Ovary (tissue), 9 donors: ENCODE data around the gene NRXN3. TPM values are rescaled to one million over a fixed set of nuclear protein-coding genes. Genes with fewer than 3 reads are reported as not detected.

Experiments used
- DNase-seq, 5 donors: peaks; one replicate each; pipeline ENCODE4 v3.0.0-alpha.2; 2019 to 2020
- H3K27ac ChIP-seq, 2 donors: fragments of 200-600 bp; one replicate each; pipeline versions ENCODE4 v1.5.1 to v1.8.0; 2019 to 2022
- H3K27me3 ChIP-seq: fragments of 200-600 bp; one replicate; pipeline ENCODE4 v1.8.0; 2022
- H3K36me3 ChIP-seq: fragments of 200-600 bp; sonication (generic); one replicate; pipeline ENCODE4 v1.5.1; 2019
- H3K4me1 ChIP-seq: one replicate; pipeline ENCODE4 v1.8.1; 2013; ENCODE audit warnings: mild to moderate bottlenecking, moderate library complexity; ENCODE audit not compliant: insufficient read depth
- H3K4me3 ChIP-seq: fragments of 200-600 bp; sonication (generic); one replicate; pipeline ENCODE4 v1.5.1; 2017
- H3K9me3 ChIP-seq, 2 donors: fragments of 200-600 bp in 1 of 2; sonication (generic) in 1 of 2; one replicate each; pipeline versions ENCODE4 v1.5.1 to v1.8.1; 2013 to 2019; ENCODE audit warnings: mild to moderate bottlenecking in 1 of 2, moderate library complexity in 1 of 2
- CTCF ChIP-seq, 3 donors: fragments of 450-650 bp in 2 of 3; fragments of 200-600 bp in 1 of 3; IDR thresholded peaks; one replicate each; pipeline versions ENCODE4 v1.5.1 to v1.8.0; 2016 to 2022; ENCODE audit warnings: antibody characterized with exemption in 3 of 3, mild to moderate bottlenecking in 1 of 3
- EP300 ChIP-seq: sonication (generic); formaldehyde crosslinking; IDR thresholded peaks from one replicate; pipeline ENCODE4 v1.6.1; 2017; ENCODE audit warnings: antibody characterized with exemption
- POLR2A ChIP-seq: fragments of 450-650 bp; IDR thresholded peaks from one replicate; pipeline ENCODE4 v1.6.1; 2017; ENCODE audit warnings: antibody characterized with exemption, mild to moderate bottlenecking, moderate library complexity
- WGBS, 3 donors: extraction: QIAGEN DNeasy Blood & Tissue Kit in 1 of 3; methylation state at CpG; one replicate each; pipeline versions ENCODE4 v1.1.5 to v1.1.7; 2013 to 2017; 5-methylcytosine and 5-hydroxymethylcytosine counted together
- intact Hi-C, 4 donors: fragments of 100-400 bp; cut with DNase I; formaldehyde crosslinking; loops; one replicate each; pipeline versions ENCODE4 v1.11.0 to v1.15.1; 2022 to 2023
- polyA plus RNA-seq, 2 donors: library from polyadenylated mRNA; stranded (reverse); fragments of 200-250 nt in 1 of 2; fragments of 350-450 nt in 1 of 2; fragmentation: Illumina TruSeq in 1 of 2; extraction: RNeasy Lipid Tissue Mini Kit (QIAGEN cat#74804) in 1 of 2; gene quantifications; one replicate each; pipeline ENCODE4 v1.2.3, GENCODE V29; 2013 to 2014
- total RNA-seq, 7 donors: library from RNA; depleted of rRNA in 2 of 7; stranded (reverse); fragments of >200 nt in 2 of 7; fragmentation: NEBNext Ultra II Directional in 3 of 7; extraction: Animal tissue kit (Norgen Biotek cat#: 25700) in 3 of 7; gene quantifications; one replicate each; pipeline versions ENCODE4 v1.1.0 to v1.2.4, GENCODE V29; 2016 to 2023
- donor health status: DM: no; HTN: no; CAD: no; lungs with moderate emphysema.
- donor health status: DM: no; HTN: no; CAD: no.
- donor health status: Bipolar disorder and iron deficiency.
- donor health status: DM: yes; HTN: yes; CAD: no.
- donor health status: DM: no; HTN: no; CAD: no.
- donor health status: DM: yes; HTN: yes; CAD: no.

The NRXN3 gene
- total and polyA plus RNA-seq, 9 donors = 0.28 to 6.2 (median 0.82) TPM

GRCh38 chr14:78314484-78314883, 144.3 kb downstream of the NRXN3 start:
- Histone ChIP-seq H3K9me3 (no peaks in the 10 kb centered on the region), H3K4me1 (no peaks in the 10 kb centered on the region), H3K36me3 (no peaks in the 10 kb centered on the region), H3K4me3 (no peak overlapping the region), H3K27me3 (no peaks in the 10 kb centered on the region), H3K27ac (no peak overlapping the region)
- intact Hi-C loops = no loop called here
- no peak for TF ChIP-seq EP300
- no peak for TF ChIP-seq POLR2A
- TF ChIP-seq CTCF (IDR thresholded peaks at IDR 0.05) = no peak
- DNase-seq = no peak
- 87 to 98% (median 89%) methylated on average over 3 to 4 of the region's 4 CpGs for WGBS, 3 donors

DNA sequence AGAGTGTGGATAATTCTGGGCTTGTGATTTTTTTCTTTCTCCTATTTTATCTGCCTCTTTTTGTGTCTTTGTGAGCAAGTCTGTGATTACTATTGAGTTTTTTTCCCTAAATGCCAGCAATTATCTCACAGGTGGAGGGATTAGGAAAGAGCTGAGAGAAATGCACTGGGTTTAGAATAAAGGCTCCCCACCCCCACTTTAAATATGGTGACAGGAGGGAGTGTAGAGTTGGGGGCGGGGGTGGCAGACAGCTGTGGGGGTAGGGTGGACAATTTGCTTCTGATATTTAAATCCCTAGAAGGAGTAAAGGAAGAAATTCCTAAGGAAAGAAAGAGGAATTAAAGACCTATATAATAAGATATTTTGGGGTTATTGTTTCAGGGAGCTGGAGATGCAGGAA, 145.9 kb downstream of the NRXN3 start:
- intact Hi-C loops = no loop called here
- Histone ChIP-seq H3K9me3 (no peaks in the 10 kb centered on the region), H3K27me3 (no peaks in the 10 kb centered on the region), H3K36me3 (no peaks in the 10 kb centered on the region), H3K27ac (no peak overlapping the region), H3K4me1 (no peaks in the 10 kb centered on the region), H3K4me3 (no peak overlapping the region)
- WGBS, 3 donors = 34 to 46% (median 34%) methylated on average over 1 of the region's 1 CpG
- DNase-seq = no peak
- TF ChIP-seq POLR2A (no peak), EP300 (no peak), CTCF (IDR thresholded peaks at IDR 0.05) (no peak)

- Histone ChIP-seq H3K4me3 (no peak overlapping the region), H3K27me3 (no peaks in the 10 kb centered on the region), H3K36me3 (no peaks in the 10 kb centered on the region), H3K4me1 (no peaks in the 10 kb centered on the region), H3K9me3 (no peaks in the 10 kb centered on the region), H3K27ac (no peak overlapping the region)
- WGBS, 3 donors = 80 to 86% (median 80%) methylated on average over 3 of the region's 3 CpGs
- no peak for TF ChIP-seq POLR2A
- TF ChIP-seq CTCF (IDR thresholded peaks at IDR 0.05) = no peak
- no peak for TF ChIP-seq EP300
- intact Hi-C loops = no loop called here
- DNase-seq = no peak
Measured at GRCh38 chr14:78316786-78317185, 146.6 kb downstream of the NRXN3 start.

- Histone ChIP-seq H3K36me3 (no peaks in the 10 kb centered on the region), H3K9me3 (no peaks in the 10 kb centered on the region), H3K4me1 (no peaks in the 10 kb centered on the region), H3K27ac (no peak overlapping the region), H3K4me3 (no peak overlapping the region), H3K27me3 (no peaks in the 10 kb centered on the region)
- no peak for DNase-seq
- TF ChIP-seq EP300 (no peak), CTCF (IDR thresholded peaks at IDR 0.05) (no peak), POLR2A (no peak)
- WGBS, 3 donors = 82 to 89% (median 83%) methylated on average over 2 of the region's 2 CpGs
- intact Hi-C loops = no loop called here
Measured at GRCh38 chr14:78319406-78319805, 149.2 kb downstream of the NRXN3 start.
